Sigmoid colon (tissue), 7 donors: Measurements from ENCODE around the gene SERPINB1. TPM values are rescaled to one million over a fixed set of nuclear protein-coding genes. Genes with fewer than 3 reads are reported as not detected.

Experiments used
- DNase-seq: peaks from one replicate; pipeline ENCODE4 v3.0.0-alpha.2; 2019
- H3K27ac ChIP-seq, 4 donors: fragments of 200-600 bp; sonication (generic); one replicate each; pipeline ENCODE4 v1.5.1; 2016 to 2019; ENCODE audit warnings: mild to moderate bottlenecking in 1 of 4
- H3K27me3 ChIP-seq, 3 donors: fragments of 200-600 bp; sonication (generic); one replicate each; pipeline ENCODE4 v1.5.1; 2019; ENCODE audit warnings: mild to moderate bottlenecking in 1 of 3
- H3K36me3 ChIP-seq, 4 donors: fragments of 200-600 bp; sonication (generic); one replicate each; pipeline ENCODE4 v1.5.1; 2016 to 2019
- H3K4me1 ChIP-seq, 4 donors: fragments of 200-600 bp; sonication (generic); one replicate each; pipeline ENCODE4 v1.5.1; 2017 to 2019
- H3K4me3 ChIP-seq, 4 donors: fragments of 200-600 bp; sonication (generic); one replicate each; pipeline ENCODE4 v1.5.1; 2017 to 2019; ENCODE audit warnings: mild to moderate bottlenecking in 2 of 4, moderate library complexity in 1 of 4
- H3K9me3 ChIP-seq, 4 donors: fragments of 200-600 bp in 3 of 4; sonication (generic) in 3 of 4; one replicate each; pipeline versions ENCODE4 v1.5.1 to v1.6.1; 2013 to 2019
- EP300 ChIP-seq, 4 donors: sonication (generic); formaldehyde crosslinking; IDR thresholded peaks; one replicate each; pipeline ENCODE4 v1.6.1; 2017; ENCODE audit warnings: antibody characterized with exemption in 4 of 4
- POLR2A ChIP-seq, 2 donors: fragments of 450-650 bp; IDR thresholded peaks; one replicate each; pipeline ENCODE4 v1.6.1; 2016; ENCODE audit warnings: antibody characterized with exemption in 2 of 2, mild to moderate bottlenecking in 2 of 2, moderate library complexity in 2 of 2
- POLR2AphosphoS5 ChIP-seq, 4 donors: sonication (generic); formaldehyde crosslinking; IDR thresholded peaks; one replicate each; pipeline ENCODE4 v1.6.1; 2017; ENCODE audit warnings: antibody characterized with exemption in 4 of 4
- WGBS, 2 donors: extraction: QIAGEN DNeasy Blood & Tissue Kit; methylation state at CpG; one replicate each; pipeline ENCODE4 v1.1.7; 2013; 5-methylcytosine and 5-hydroxymethylcytosine counted together
- intact Hi-C: fragments of 100-400 bp; cut with DNase I; formaldehyde crosslinking; loops from one replicate; pipeline ENCODE4 v1.15.1; 2023
- polyA plus RNA-seq, 3 donors: library from polyadenylated mRNA; stranded (reverse); fragments of 200-250 nt; gene quantifications; one replicate each; pipeline ENCODE4 v1.2.3, GENCODE V29; 2013
- total RNA-seq, 4 donors: library from RNA; depleted of rRNA; stranded (reverse); fragments of >200 nt; gene quantifications; one replicate each; pipeline ENCODE4 v1.1.0, GENCODE V29; 2016
- TF ChIP-seq, protein P1 (sequence below), 4 experiments: fragments of 450-650 bp in 3 of 4; fragments of 200-600 bp in 1 of 4; IDR thresholded peaks; one replicate each; pipeline ENCODE4 v1.5.1; 2016 to 2019; ENCODE audit warnings: antibody characterized with exemption in 4 of 4, mild to moderate bottlenecking in 3 of 4, moderate library complexity in 2 of 4
- donor health status: healthy with polysubstance abuse.
- donor health status: Bipolar disorder and iron deficiency.
- donor health status: healthy.

SERPINB1 gene
- total and polyA plus RNA-seq, 7 donors, result 19.6 to 230 (median 88.0) TPM

DNA sequence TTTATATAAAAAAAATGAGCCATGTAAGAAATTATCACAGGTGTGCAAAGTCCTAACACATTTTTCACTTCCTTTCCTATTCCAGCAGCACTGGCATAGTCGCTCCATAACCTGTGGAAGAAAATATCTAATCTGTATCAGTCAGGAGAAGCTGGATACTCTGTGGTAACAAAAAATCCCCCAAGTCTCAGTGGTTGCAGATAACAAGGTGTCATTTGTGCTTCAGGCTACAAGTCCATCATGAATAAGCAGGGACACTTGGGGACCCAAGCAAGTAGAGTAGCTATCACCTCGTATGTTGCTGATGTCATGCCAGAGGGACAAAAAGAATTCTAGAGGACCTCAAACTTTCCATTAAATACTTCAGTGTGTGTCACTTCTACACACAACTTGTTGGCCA lies 30.3 kb upstream of the SERPINB1 start:
- Histone ChIP-seq H3K4me1 (peaks cover 0 to 24% (median 14%) of the 10 kb centered on the region in 4 donors), H3K4me3 (no peak overlapping the region), H3K36me3 (no peaks in the 10 kb centered on the region), H3K9me3 (no peaks in the 10 kb centered on the region), H3K27me3 (no peaks in the 10 kb centered on the region), H3K27ac (no peak overlapping the region)
- WGBS, 2 donors, result 92 to 95% methylated on average over 2 of the region's 2 CpGs
- TF ChIP-seq POLR2AphosphoS5 (IDR thresholded peaks at IDR 0.05), result no peak
- TF ChIP-seq, protein P1, sequence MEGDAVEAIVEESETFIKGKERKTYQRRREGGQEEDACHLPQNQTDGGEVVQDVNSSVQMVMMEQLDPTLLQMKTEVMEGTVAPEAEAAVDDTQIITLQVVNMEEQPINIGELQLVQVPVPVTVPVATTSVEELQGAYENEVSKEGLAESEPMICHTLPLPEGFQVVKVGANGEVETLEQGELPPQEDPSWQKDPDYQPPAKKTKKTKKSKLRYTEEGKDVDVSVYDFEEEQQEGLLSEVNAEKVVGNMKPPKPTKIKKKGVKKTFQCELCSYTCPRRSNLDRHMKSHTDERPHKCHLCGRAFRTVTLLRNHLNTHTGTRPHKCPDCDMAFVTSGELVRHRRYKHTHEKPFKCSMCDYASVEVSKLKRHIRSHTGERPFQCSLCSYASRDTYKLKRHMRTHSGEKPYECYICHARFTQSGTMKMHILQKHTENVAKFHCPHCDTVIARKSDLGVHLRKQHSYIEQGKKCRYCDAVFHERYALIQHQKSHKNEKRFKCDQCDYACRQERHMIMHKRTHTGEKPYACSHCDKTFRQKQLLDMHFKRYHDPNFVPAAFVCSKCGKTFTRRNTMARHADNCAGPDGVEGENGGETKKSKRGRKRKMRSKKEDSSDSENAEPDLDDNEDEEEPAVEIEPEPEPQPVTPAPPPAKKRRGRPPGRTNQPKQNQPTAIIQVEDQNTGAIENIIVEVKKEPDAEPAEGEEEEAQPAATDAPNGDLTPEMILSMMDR (IDR thresholded peaks at IDR 0.05), result no peak
- TF ChIP-seq POLR2A (IDR thresholded peaks at IDR 0.05), result no peak
- TF ChIP-seq EP300 (IDR thresholded peaks at IDR 0.05), result no peak
- no peak for DNase-seq
- intact Hi-C loops, result no loop called here

DNA sequence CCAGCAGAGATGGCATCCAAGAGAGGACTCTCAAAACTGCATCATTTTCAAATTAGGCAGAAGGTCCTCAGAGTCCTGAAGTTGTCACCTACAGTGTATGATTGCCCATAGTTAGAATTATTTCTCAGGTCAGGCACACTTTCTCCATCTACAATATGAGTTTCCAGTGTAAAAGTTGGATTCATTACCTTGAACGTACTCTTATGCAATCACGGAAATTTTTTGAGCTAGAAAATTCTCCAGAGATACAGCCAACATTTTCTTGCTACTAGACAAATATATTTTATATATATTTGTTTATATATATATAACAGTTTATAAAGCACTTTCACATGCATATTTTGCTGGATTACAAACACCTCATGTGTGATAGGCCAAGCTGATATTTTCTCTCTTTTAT lies 29.4 kb upstream of the SERPINB1 start:
- Histone ChIP-seq H3K27me3 (no peaks in the 10 kb centered on the region), H3K36me3 (no peaks in the 10 kb centered on the region), H3K27ac (no peak overlapping the region), H3K4me1 (peaks cover 0 to 16% (median 7%) of the 10 kb centered on the region in 4 donors), H3K4me3 (no peak overlapping the region), H3K9me3 (no peaks in the 10 kb centered on the region)
- DNase-seq, result no peak
- TF ChIP-seq POLR2AphosphoS5 (IDR thresholded peaks at IDR 0.05) (no peak), POLR2A (IDR thresholded peaks at IDR 0.05) (no peak), EP300 (IDR thresholded peaks at IDR 0.05) (no peak)
- TF ChIP-seq, protein P1 (IDR thresholded peaks at IDR 0.05), result no peak
- 87 to 94% methylated on average over 2 of the region's 2 CpGs for WGBS, 2 donors
- intact Hi-C loops, result no loop called here

DNA sequence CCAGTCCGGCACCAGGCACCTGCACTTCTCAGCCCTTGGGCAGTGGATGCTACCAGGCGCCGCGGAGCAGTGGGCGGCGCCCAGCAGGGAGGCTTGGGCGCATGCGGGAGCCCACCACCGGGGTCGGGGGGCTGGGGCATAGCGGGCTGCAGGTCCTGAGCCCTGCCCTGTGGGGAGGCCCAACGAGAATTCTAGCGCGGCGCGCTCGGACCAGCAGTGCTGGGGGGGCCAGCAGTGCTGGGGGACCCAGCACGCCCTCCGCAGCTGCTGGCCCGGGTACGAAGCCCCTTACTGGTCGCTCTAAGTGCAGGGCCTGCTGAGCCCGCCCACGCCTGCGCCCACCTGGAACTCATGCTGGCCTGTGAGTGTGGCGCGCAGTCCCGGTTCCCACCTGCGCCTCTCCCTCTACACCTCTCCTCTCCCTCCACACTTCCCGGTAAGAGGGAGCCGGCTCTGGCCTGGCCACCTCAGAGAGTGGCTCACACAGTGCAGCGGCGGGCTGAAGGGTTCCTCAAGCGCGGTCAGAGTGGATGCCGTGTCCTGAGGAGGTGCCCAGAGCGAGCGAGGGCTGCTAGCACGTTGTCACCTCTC lies 28.5 kb upstream of the SERPINB1 start:
- intact Hi-C loops, result no loop called here
- Histone ChIP-seq H3K4me3 (no peak overlapping the region), H3K27ac (no peak overlapping the region), H3K36me3 (no peaks in the 10 kb centered on the region), H3K27me3 (no peaks in the 10 kb centered on the region), H3K4me1 (peaks cover 0 to 10% (median 1%) of the 10 kb centered on the region in 4 donors), H3K9me3 (no peaks in the 10 kb centered on the region)
- 96% methylated on average over 39 of the region's 39 CpGs for WGBS, 2 donors
- no peak for TF ChIP-seq POLR2A (IDR thresholded peaks at IDR 0.05)
- TF ChIP-seq EP300 (IDR thresholded peaks at IDR 0.05), result no peak
- TF ChIP-seq, protein P1 (IDR thresholded peaks at IDR 0.05), result no peak
- TF ChIP-seq POLR2AphosphoS5 (IDR thresholded peaks at IDR 0.05), result no peak
- no peak for DNase-seq

DNA sequence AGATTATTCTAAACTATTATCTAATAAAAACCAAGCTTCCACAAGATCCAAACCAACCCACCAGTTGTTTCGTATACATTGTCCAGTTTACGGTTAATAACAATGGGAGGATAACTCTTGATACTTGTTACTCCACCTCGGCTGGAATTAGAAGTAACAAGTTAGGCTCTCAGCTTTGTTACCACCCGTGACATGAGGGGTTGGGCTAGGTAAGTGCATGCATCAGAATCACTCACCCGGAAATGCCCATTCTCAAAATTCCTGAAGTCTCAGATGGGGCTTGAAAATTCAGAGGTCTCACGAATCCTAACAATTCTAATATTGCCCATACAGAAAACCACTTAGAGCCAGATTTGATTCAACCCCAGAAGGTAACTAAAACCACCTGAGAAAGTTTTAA lies 27.0 kb upstream of the SERPINB1 start:
- no peaks in the 10 kb centered on the region for H3K36me3 ChIP-seq
- H3K27ac ChIP-seq, result no peak overlapping the region
- no peak overlapping the region for H3K4me3 ChIP-seq
- intact Hi-C loops, result no loop called here
- no peak for TF ChIP-seq POLR2A (IDR thresholded peaks at IDR 0.05)
- TF ChIP-seq, protein P1 (IDR thresholded peaks at IDR 0.05), result no peak
- no peak for TF ChIP-seq POLR2AphosphoS5 (IDR thresholded peaks at IDR 0.05)
- TF ChIP-seq EP300 (IDR thresholded peaks at IDR 0.05), result no peak
- no peaks in the 10 kb centered on the region for H3K9me3 ChIP-seq
- H3K27me3 ChIP-seq, result no peaks in the 10 kb centered on the region
- H3K4me1 ChIP-seq, result peaks cover 0 to 9% (median 0%) of the 10 kb centered on the region in 4 donors
- 92% methylated on average over 6 of the region's 6 CpGs for WGBS, 2 donors
- DNase-seq, result no peak
